ENCODE data around the gene MCF2L2.

MCF2L2 gene

GRCh38 chr3:183342824-183343223, 85.6 kb downstream of the MCF2L2 start:
- DNase-seq (ENCODE audit: low read depth) = no peak
- H3K4me3 ChIP-seq (ENCODE audit: control insufficient read depth, low read depth, low read length) = no peak overlapping the region
- TF ChIP-seq, protein P1, sequence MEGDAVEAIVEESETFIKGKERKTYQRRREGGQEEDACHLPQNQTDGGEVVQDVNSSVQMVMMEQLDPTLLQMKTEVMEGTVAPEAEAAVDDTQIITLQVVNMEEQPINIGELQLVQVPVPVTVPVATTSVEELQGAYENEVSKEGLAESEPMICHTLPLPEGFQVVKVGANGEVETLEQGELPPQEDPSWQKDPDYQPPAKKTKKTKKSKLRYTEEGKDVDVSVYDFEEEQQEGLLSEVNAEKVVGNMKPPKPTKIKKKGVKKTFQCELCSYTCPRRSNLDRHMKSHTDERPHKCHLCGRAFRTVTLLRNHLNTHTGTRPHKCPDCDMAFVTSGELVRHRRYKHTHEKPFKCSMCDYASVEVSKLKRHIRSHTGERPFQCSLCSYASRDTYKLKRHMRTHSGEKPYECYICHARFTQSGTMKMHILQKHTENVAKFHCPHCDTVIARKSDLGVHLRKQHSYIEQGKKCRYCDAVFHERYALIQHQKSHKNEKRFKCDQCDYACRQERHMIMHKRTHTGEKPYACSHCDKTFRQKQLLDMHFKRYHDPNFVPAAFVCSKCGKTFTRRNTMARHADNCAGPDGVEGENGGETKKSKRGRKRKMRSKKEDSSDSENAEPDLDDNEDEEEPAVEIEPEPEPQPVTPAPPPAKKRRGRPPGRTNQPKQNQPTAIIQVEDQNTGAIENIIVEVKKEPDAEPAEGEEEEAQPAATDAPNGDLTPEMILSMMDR (conservative IDR thresholded peaks at IDR 0.05; ENCODE audit: control insufficient read depth, insufficient read depth, low read depth, low read length) = no peak

- TF ChIP-seq, protein P1 (conservative IDR thresholded peaks at IDR 0.05; ENCODE audit: control insufficient read depth, insufficient read depth, low read depth, low read length) = no peak
- no peak for DNase-seq (ENCODE audit: low read depth)
- no peak overlapping the region for H3K4me3 ChIP-seq (ENCODE audit: control insufficient read depth, low read depth, low read length)
These were observed 86.7 kb downstream of the MCF2L2 start for GRCh38 chr3:183341545-183342288.

DNA sequence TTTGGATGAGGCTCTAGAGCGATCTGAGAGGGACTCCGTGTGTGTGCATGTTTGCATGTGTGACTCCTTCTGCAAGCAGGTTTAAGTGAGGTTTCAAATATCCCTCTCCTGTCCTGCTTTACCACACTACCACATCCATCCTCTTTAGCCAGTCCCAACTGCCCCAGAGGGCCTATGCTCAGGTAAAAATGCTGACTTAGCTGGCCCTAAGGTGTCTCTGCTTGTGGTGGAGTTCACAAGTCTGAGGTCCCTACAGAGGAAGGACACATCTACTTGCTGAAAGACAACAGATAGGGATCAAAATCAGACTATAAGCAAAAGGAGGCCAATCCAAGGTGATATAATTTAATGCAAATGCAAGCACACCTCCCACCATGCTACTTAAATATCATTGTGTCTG, 88.2 kb downstream of the MCF2L2 start:
- TF ChIP-seq, protein P1 (conservative IDR thresholded peaks at IDR 0.05; ENCODE audit: control insufficient read depth, insufficient read depth, low read depth, low read length) = no peak

DNA sequence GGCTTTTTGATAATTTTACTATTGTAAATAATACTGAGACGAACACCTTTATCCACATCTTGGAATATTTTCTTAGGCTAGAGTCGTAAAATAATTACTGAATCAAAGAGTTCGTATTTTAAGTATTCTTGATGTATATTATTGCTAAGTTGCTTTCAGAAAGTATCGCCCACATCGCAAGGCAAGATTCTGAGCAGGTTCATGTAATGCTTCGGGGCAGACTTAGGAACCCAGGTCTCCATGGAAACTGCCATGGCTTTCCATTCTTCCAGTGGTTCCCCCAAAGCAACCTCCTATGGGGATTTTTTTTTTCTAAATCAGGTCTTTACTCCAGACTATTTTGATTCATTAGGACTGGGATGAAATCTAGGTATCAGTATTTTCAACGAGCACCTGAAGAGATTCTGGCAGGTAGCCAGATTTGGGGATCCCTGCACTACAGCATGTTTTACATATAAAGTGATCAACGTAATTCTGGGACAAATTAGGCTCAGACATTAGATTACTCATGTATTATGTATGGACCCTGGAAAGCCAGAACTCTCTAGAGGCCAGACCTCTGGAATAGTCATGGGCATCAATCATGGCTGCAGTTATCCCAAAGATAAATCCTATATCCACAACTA, 88.8 kb downstream of the MCF2L2 start:
- no peak overlapping the region for H3K4me3 ChIP-seq (ENCODE audit: control insufficient read depth, low read depth, low read length)
- TF ChIP-seq, protein P1 (conservative IDR thresholded peaks at IDR 0.05; ENCODE audit: control insufficient read depth, insufficient read depth, low read depth, low read length) = no peak
- DNase-seq (ENCODE audit: low read depth) = peak; percentile 58

More for the DNA sequence above, 88.2 kb downstream of the MCF2L2 start:
- no peak overlapping the region for H3K4me3 ChIP-seq (ENCODE audit: control insufficient read depth, low read depth, low read length)
- DNase-seq (ENCODE audit: low read depth) = no peak

DNA sequence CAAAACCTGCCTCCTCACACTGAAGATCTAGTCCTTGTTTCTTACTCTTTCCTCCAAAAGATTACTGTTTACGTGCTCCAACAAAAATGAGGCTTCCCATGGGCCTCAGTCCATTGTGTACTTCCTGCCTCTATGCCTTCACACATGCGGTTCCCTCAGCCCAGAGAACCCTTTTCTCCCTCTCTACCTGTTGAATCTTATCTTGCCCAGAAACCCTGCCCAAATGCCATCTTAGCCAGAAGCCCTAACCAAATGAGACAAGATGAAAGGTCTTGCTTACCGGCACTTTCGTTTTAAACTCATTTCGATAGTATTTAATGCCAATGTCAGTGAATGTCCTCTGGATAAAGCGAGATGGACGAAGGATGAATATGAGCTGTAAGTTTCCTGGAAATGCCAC, 89.9 kb downstream of the MCF2L2 start:
- TF ChIP-seq, protein P1 (conservative IDR thresholded peaks at IDR 0.05; ENCODE audit: control insufficient read depth, insufficient read depth, low read depth, low read length) = no peak
- H3K4me3 ChIP-seq (ENCODE audit: control insufficient read depth, low read depth, low read length) = no peak overlapping the region
- no peak for DNase-seq (ENCODE audit: low read depth)

DNA sequence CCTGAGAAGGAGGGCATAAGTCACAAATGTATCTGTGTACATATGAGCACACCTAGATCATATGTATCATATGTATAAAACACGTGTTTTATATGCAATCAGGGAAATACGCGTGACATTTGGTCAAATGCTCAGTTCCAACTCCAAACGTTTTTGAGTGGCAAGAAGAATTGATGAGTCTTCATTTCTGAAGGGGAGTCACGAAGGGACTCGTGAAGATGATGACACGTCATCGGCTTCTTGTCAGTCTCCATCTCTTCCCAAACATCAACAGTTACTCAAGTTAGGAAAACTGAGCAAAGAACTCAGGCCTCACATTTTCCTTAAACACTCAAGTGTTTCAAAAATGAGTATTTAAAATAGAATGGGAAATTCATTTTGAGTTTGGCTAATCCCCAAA, 95.9 kb downstream of the MCF2L2 start:
- TF ChIP-seq, protein P1 (conservative IDR thresholded peaks at IDR 0.05; ENCODE audit: control insufficient read depth, insufficient read depth, low read depth, low read length) = no peak
- no peak for DNase-seq (ENCODE audit: low read depth)
- no peak overlapping the region for H3K4me3 ChIP-seq (ENCODE audit: control insufficient read depth, low read depth, low read length)

Data from fibroblast of mammary gland (primary cell).